NB4 (cell line): ENCODE data around the gene CXCL10.

Experiments used
- DNase-seq: peaks from one replicate; pipeline ENCODE4 v3.0.0; 2010; ENCODE audit warnings: low read depth
- H3K4me3 ChIP-seq: one replicate; pipeline ENCODE4 v1.5.1; 2011; ENCODE audit warnings: mild to moderate bottlenecking, low read depth, low read length, moderate library complexity
- MAX ChIP-seq: IDR thresholded peaks from 2 replicates; pipeline ENCODE4 v1.6.1; 2011; ENCODE audit warnings: low read depth, low read length
- MYC ChIP-seq: IDR thresholded peaks from 2 replicates; pipeline ENCODE4 v1.6.1; 2011; ENCODE audit warnings: low read depth, low read length
- POLR2A ChIP-seq: IDR thresholded peaks from 2 replicates; pipeline ENCODE4 v1.6.1; 2011; ENCODE audit warnings: mild to moderate bottlenecking; ENCODE audit not compliant: insufficient read length; ENCODE audit errors: extremely low read depth
- TF ChIP-seq, protein P1 (sequence below): IDR thresholded peaks from one replicate; pipeline ENCODE4 v1.5.1; 2012; ENCODE audit warnings: low read depth, low read length

CXCL10 gene

GRCh38 chr4:76010576-76010975 lies 12.7 kb downstream of the CXCL10 start:
- TF ChIP-seq MYC (no peak), POLR2A (no peak)

GRCh38 chr4:76009311-76009710 lies 14.0 kb downstream of the CXCL10 start:
- no peak for DNase-seq
- TF ChIP-seq MAX (no peak), MYC (no peak), POLR2A (no peak)
- H3K4me3 ChIP-seq: no peak overlapping the region

More at GRCh38 chr4:76010576-76010975, 12.7 kb downstream of the CXCL10 start:
- H3K4me3 ChIP-seq: no peak overlapping the region
- no peak for DNase-seq

DNA sequence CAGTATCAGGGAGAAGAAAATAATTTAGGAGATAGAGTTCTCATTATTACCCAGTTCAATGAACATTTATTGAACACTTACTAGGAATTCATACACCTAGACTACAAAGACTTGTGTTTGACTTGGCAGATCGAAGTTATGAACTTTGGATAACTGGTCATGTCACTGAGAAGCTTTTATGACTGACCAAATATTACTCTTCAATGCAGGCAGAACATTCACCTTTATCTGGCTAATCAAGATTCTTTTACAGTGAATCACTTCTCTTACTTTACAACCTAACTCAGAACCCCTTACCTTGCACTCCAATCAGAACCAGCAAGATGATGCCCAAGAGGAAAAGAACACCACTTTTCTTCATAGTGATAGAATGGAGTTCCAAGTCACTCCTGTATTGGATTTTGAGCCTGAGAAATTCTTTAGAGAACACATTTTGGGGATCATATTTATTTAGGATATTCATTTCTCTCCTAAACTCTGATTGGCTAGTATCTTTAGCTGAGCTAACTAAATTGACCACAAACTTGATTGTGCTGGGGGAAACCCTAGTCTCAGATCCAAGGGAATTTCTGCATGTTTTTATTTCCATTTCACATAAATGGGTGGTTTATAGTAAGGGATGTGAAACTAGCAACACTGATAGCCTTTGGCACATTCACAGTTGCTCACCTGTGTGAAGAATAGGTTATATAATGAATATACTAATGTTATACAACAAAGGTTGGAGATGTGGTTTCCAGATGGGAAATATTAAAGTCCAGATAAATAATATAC lies 16.0 kb downstream of the CXCL10 start, which contains the start of gene CXCL9:
Gene CXCL9, minus strand, starts transcription at position 421 of the 774 bp plus-strand sequence. Its CDS starts 60 bp downstream, at position 361.
- no peak for DNase-seq
- TF ChIP-seq MAX (no peak), POLR2A (no peak), MYC (no peak)
- TF ChIP-seq, protein P1, sequence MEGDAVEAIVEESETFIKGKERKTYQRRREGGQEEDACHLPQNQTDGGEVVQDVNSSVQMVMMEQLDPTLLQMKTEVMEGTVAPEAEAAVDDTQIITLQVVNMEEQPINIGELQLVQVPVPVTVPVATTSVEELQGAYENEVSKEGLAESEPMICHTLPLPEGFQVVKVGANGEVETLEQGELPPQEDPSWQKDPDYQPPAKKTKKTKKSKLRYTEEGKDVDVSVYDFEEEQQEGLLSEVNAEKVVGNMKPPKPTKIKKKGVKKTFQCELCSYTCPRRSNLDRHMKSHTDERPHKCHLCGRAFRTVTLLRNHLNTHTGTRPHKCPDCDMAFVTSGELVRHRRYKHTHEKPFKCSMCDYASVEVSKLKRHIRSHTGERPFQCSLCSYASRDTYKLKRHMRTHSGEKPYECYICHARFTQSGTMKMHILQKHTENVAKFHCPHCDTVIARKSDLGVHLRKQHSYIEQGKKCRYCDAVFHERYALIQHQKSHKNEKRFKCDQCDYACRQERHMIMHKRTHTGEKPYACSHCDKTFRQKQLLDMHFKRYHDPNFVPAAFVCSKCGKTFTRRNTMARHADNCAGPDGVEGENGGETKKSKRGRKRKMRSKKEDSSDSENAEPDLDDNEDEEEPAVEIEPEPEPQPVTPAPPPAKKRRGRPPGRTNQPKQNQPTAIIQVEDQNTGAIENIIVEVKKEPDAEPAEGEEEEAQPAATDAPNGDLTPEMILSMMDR: no peak
- H3K4me3 ChIP-seq: no peak within 1 kb of the TSS

DNA sequence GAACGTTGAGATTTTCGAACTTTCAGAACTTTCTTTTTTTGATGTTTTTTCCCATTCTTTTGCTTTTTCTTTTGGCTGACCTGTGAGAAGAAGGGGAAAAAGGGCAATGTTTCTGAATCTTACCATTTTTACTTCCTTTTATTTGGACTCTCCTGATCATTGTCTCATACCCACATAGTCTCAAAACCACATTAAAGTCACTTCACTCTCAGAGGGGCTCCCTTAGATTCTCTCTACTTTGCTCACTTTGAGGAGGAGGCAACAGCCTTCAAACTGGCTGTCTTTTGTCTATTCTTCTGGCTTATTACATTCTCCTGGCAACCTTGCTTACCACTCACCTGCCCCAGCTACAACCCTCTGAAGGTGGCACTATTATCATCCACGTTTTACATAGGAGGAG lies 19.7 kb downstream of the CXCL10 start:
- TF ChIP-seq MYC: no peak
- TF ChIP-seq, protein P1: no peak
- no peak for TF ChIP-seq MAX
- TF ChIP-seq POLR2A: no peak
- H3K4me3 ChIP-seq: no peak overlapping the region
- DNase-seq: peak; percentile 52

GRCh38 chr4:76003035-76003434 lies 20.3 kb downstream of the CXCL10 start:
- DNase-seq: peak; percentile 88
- no peak for TF ChIP-seq POLR2A
- peak; percentile 83 for TF ChIP-seq MAX
- TF ChIP-seq, protein P1: no peak
- TF ChIP-seq MYC: peak; percentile 87
- H3K4me3 ChIP-seq: no peak overlapping the region

- peak; percentile 91 for DNase-seq
- H3K4me3 ChIP-seq: peak overlapping the region; percentile 57
- TF ChIP-seq MYC (peak; percentile 95), MAX (peak; percentile 98)
- TF ChIP-seq, protein P1: no peak
These were observed 21.1 kb downstream of the CXCL10 start for GRCh38 chr4:76002176-76002575.
